Activated CD8-positive, alpha-beta T cell treated with anti-CD3 and anti-CD28 coated beads for 36 hours (primary cell): ENCODE results near the gene VASP. TPM values are rescaled to one million over a fixed set of nuclear protein-coding genes. Genes with fewer than 3 reads are reported as not detected.

Experiments
- ATAC-seq: fragments of 200-7000 bp; cut with Tn5 transposase; one replicate; pipeline ENCODE4 v1.10.0; 2021; ENCODE audit warnings: mild to moderate bottlenecking, moderate library complexity
- CTCF ChIA-PET: fragments of 350-600 bp; sonication (Branson Sonifier 250); formaldehyde crosslinking; loops from one replicate; lab custom pipeline; 2021; ENCODE audit warnings: antibody characterized with exemption; lab: Charles Lee
- POLR2A ChIA-PET: fragments of 350-600 bp; sonication (Branson Sonifier 250); formaldehyde crosslinking; loops from one replicate; lab custom pipeline; 2021; ENCODE audit warnings: antibody characterized with exemption; lab: Charles Lee
- DNase-seq: peaks from one replicate; pipeline ENCODE4 v3.0.0-alpha.2; 2020
- H3K27ac Mint-ChIP-seq: one replicate; pipeline ENCODE4 v1.8.0; 2021; ENCODE audit warnings: mild to moderate bottlenecking, mixed read lengths
- H3K27me3 Mint-ChIP-seq: one replicate; pipeline ENCODE4 v1.8.0; 2021; ENCODE audit warnings: mixed read lengths
- H3K36me3 Mint-ChIP-seq: one replicate; pipeline ENCODE4 v1.8.0; 2021; ENCODE audit warnings: low read depth, mixed read lengths
- H3K4me1 Mint-ChIP-seq: one replicate; pipeline ENCODE4 v1.8.0; 2021; ENCODE audit warnings: low read depth, mixed read lengths
- H3K4me3 Mint-ChIP-seq: one replicate; pipeline ENCODE4 v1.8.0; 2021; ENCODE audit warnings: mild to moderate bottlenecking, moderate library complexity, mixed read lengths
- H3K9me3 Mint-ChIP-seq: one replicate; pipeline ENCODE4 v1.8.0; 2021; ENCODE audit warnings: mixed read lengths
- intact Hi-C: fragments of 100-400 bp; cut with micrococcal nuclease; formaldehyde crosslinking; loops from one replicate; pipeline ENCODE4 v1.10.0; 2022
- total RNA-seq, 2 experiments: library from RNA; stranded (reverse); gene quantifications; one replicate each; pipeline ENCODE4 v1.2.3, GENCODE V29; 2021
- TF ChIP-seq, protein P1 (sequence below): fragments of 200-600 bp; IDR thresholded peaks from one replicate; pipeline ENCODE4 v1.8.0; 2022; ENCODE audit warnings: antibody characterized with exemption, mild to moderate bottlenecking

VASP gene
- total RNA-seq, 2 experiments from 2014 or later, result 152 to 153 TPM

DNA sequence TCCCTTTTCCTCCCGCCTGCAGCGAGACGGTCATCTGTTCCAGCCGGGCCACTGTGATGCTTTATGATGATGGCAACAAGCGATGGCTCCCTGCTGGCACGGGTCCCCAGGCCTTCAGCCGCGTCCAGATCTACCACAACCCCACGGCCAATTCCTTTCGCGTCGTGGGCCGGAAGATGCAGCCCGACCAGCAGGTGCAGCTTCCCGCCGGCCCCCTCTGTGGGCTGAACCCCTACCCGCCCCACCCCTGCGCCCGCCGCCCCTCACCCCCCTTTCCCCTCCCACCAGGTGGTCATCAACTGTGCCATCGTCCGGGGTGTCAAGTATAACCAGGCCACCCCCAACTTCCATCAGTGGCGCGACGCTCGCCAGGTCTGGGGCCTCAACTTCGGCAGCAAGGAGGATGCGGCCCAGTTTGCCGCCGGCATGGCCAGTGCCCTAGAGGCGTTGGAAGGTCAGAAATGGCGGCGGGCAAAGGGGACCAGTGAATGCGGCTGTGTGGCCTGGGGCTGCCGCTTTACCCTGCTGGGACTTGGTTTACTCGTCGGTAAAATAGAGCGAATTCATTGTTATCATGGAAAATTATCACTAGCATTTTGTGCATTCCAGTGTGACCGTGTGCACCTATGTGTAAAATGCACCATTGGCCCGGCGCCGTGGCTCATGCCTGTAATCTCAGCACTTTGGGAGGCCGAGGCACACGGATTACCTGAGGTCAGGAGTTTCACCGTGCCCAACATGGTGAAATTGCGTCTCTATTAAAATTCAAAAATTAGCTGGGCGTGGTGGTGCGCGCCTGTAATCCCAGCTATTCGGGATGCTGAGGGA lies 10.6 kb downstream of the VASP start:
- POLR2A ChIA-PET, result no interaction called here
- no peaks in the 10 kb centered on the region for H3K27me3 Mint-ChIP-seq
- intact Hi-C loops, result no loop called here
- DNase-seq, result no peak
- ATAC-seq, result no peak
- H3K27ac Mint-ChIP-seq, result peak overlapping the region; percentile 20
- H3K4me1 Mint-ChIP-seq, result peaks cover 34% of the 10 kb centered on the region
- H3K4me3 Mint-ChIP-seq, result no peak overlapping the region
- no peaks in the 10 kb centered on the region for H3K9me3 Mint-ChIP-seq
- CTCF ChIA-PET, result interaction anchor here (1.1 kb wide), 1 partner anchor 40 kb away, joined by 3 read pairs; no protein-coding TSS in a partner anchor
- TF ChIP-seq, protein P1, sequence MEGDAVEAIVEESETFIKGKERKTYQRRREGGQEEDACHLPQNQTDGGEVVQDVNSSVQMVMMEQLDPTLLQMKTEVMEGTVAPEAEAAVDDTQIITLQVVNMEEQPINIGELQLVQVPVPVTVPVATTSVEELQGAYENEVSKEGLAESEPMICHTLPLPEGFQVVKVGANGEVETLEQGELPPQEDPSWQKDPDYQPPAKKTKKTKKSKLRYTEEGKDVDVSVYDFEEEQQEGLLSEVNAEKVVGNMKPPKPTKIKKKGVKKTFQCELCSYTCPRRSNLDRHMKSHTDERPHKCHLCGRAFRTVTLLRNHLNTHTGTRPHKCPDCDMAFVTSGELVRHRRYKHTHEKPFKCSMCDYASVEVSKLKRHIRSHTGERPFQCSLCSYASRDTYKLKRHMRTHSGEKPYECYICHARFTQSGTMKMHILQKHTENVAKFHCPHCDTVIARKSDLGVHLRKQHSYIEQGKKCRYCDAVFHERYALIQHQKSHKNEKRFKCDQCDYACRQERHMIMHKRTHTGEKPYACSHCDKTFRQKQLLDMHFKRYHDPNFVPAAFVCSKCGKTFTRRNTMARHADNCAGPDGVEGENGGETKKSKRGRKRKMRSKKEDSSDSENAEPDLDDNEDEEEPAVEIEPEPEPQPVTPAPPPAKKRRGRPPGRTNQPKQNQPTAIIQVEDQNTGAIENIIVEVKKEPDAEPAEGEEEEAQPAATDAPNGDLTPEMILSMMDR, result no peak
- peaks cover 35% of the 10 kb centered on the region for H3K36me3 Mint-ChIP-seq

DNA sequence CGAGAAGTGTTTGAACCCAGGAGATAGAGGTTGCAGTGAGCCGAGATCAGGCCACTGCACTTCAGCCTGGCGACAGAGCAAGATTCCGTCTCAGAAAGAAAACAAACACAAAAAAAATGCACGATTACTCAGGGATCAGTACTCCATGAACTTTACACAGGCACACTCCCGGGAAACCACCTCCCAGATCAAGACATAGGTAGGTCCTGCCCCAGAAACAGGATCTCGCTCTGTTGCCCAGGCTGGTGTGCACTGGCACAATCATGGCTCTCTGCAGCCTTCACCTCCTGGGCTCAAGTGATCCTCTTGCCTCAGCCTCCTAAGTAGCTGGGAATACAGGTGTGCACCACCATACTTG lies 11.2 kb downstream of the VASP start:
- H3K4me1 Mint-ChIP-seq, result peaks cover 31% of the 10 kb centered on the region
- DNase-seq (no peak), ATAC-seq (no peak)
- POLR2A ChIA-PET, result no interaction called here
- peaks cover 36% of the 10 kb centered on the region for H3K36me3 Mint-ChIP-seq
- no peaks in the 10 kb centered on the region for H3K9me3 Mint-ChIP-seq
- H3K27me3 Mint-ChIP-seq, result no peaks in the 10 kb centered on the region
- TF ChIP-seq, protein P1, result no peak
- CTCF ChIA-PET, result interaction anchor here (1.1 kb wide), 1 partner anchor 40 kb away, joined by 3 read pairs; no protein-coding TSS in a partner anchor
- no peak overlapping the region for H3K27ac Mint-ChIP-seq
- intact Hi-C loops, result no loop called here
- H3K4me3 Mint-ChIP-seq, result no peak overlapping the region

DNA sequence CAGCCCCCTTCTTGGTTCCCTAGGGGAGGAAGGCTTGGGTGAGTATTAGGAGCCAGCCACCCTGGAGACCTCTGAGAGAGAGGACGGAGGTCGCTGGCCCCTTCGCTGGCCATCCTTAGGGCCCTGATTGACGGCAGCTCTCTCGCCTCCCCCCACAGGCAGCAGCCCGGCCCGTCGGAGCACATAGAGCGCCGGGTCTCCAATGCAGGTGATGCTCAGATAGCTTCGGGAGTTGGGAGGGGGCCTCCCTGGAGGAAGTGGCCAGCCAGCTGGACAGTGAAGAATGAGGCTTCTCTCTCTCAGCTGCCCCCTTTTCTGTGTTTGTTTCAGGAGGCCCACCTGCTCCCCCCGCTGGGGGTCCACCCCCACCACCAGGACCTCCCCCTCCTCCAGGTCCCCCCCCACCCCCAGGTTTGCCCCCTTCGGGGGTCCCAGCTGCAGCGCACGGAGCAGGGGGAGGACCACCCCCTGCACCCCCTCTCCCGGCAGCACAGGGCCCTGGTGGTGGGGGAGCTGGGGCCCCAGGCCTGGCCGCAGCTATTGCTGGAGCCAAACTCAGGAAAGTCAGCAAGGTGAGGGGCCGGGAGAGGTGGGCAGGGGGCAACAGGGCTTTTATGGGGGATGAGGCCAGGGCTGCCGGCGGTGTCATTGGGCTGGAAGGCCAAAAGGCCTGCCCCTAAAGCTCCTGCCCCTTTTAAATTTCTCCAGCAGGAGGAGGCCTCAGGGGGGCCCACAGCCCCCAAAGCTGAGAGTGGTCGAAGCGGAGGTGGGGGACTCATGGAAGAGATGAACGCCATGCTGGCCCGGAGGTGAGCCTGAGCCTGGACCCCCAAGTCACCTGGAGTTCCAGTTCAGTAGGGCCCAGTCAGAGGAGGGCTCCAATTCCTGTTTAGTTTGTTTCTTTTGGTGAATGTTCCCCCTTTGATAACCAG lies 15.0 kb downstream of the VASP start:
- ATAC-seq, result no peak
- H3K27ac Mint-ChIP-seq, result no peak overlapping the region
- intact Hi-C loops, result loop anchor here (10.0 kb wide), 1 partner anchor 53 kb away; no protein-coding TSS in a partner anchor
- no peak overlapping the region for H3K4me3 Mint-ChIP-seq
- peaks cover 11% of the 10 kb centered on the region for H3K4me1 Mint-ChIP-seq
- ChIA-PET CTCF (interaction anchor here (1.0 to 1.5 kb wide), 3 partner anchors 12 to 120 kb away, joined by 3 to 4 read pairs (median 3); no protein-coding TSS in a partner anchor), POLR2A (no interaction called here)
- TF ChIP-seq, protein P1, result no peak
- H3K27me3 Mint-ChIP-seq, result no peaks in the 10 kb centered on the region
- no peak for DNase-seq
- H3K9me3 Mint-ChIP-seq, result no peaks in the 10 kb centered on the region
- peaks cover 45% of the 10 kb centered on the region for H3K36me3 Mint-ChIP-seq

DNA sequence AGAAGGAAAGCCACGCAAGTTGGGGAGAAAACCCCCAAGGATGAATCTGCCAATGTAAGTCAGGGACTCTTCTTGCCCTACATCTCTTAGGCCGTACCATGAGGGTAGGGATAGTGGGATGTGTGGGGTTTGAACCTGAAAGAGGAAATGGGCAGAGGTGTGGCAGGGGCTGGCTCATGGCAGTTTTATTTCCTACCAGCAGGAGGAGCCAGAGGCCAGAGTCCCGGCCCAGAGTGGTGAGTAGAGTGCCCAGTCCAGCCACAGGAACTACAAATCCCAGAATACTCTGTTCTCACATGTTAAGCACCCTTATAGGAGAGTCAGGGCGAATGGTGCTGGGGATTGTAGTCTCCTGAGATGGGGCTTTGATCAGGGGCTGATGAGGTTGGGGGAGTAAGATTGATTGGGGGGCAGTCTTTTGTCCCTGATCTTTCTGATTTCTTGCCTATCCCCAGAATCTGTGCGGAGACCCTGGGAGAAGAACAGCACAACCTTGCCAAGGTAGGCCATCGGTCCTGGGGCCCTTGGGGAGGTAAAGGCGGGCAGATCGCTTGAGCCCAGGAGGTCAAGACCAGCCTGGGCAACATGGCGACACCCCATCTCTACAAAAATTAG lies 16.5 kb downstream of the VASP start:
- ChIA-PET POLR2A (interaction anchor here (1.2 kb wide), 2 partner anchors 9 to 118 kb away, joined by 4 read pairs; no protein-coding TSS in a partner anchor), CTCF (interaction anchor here (1.1 to 1.4 kb wide), 2 partner anchors 14 to 18 kb away, joined by 4 to 5 read pairs; no protein-coding TSS in a partner anchor)
- Mint-ChIP-seq H3K36me3 (peaks cover 41% of the 10 kb centered on the region), H3K27ac (peak overlapping the region; percentile 58), H3K9me3 (no peaks in the 10 kb centered on the region), H3K4me3 (no peak overlapping the region), H3K4me1 (peaks cover 14% of the 10 kb centered on the region), H3K27me3 (no peaks in the 10 kb centered on the region)
- TF ChIP-seq, protein P1, result peak; percentile 79
- peak; percentile 98 for ATAC-seq
- DNase-seq, result peak; percentile 82
- intact Hi-C loops, result loop anchor here (10.0 kb wide), 1 partner anchor 51 kb away; no protein-coding TSS in a partner anchor
